Mesothelial cell of epicardium (in vitro differentiated cells): ENCODE measurements around the gene RFNG. TPM values are rescaled to one million over a fixed set of nuclear protein-coding genes. Genes with fewer than 3 reads are reported as not detected.
A peak's percentile ranks its signal among the peaks of the same experiment; 100 is the strongest.

Experiments used
- DNase-seq, 2 experiments: peaks; one replicate each; pipeline ENCODE4 v3.0.0; 2021; ENCODE audit warnings: low spot score in 2 of 2; ENCODE audit not compliant: unreplicated experiment in 2 of 2
- H3K27ac Mint-ChIP-seq: 2 replicates; pipeline ENCODE4 v1.8.0; 2021; ENCODE audit warnings: mixed read lengths
- H3K27me3 Mint-ChIP-seq: 2 replicates; pipeline ENCODE4 v1.8.0; 2021; ENCODE audit warnings: low read depth, mixed read lengths
- H3K36me3 Mint-ChIP-seq: 2 replicates; pipeline ENCODE4 v1.8.0; 2021; ENCODE audit warnings: mixed read lengths
- H3K4me1 Mint-ChIP-seq: 2 replicates; pipeline ENCODE4 v1.8.0; 2021; ENCODE audit warnings: mixed read lengths
- H3K4me3 Mint-ChIP-seq: 2 replicates; pipeline ENCODE4 v1.8.0; 2021; ENCODE audit warnings: mild to moderate bottlenecking, moderate library complexity, mixed read lengths
- H3K9me3 Mint-ChIP-seq: 2 replicates; pipeline ENCODE4 v1.8.0; 2021; ENCODE audit warnings: mixed read lengths
- total RNA-seq: library from RNA; stranded (reverse); gene quantifications from 3 replicates; pipeline ENCODE4 v1.2.1, GENCODE V29; 2021
- TF ChIP-seq, protein P1 (sequence below): fragments of 200-600 bp; sonication (generic); IDR thresholded peaks from one replicate; pipeline ENCODE4 v1.5.0; 2021; ENCODE audit warnings: antibody characterized with exemption; ENCODE audit not compliant: unreplicated experiment

RFNG gene
- total RNA-seq, 1 donor from 2014 or later = 57.3 TPM

DNA sequence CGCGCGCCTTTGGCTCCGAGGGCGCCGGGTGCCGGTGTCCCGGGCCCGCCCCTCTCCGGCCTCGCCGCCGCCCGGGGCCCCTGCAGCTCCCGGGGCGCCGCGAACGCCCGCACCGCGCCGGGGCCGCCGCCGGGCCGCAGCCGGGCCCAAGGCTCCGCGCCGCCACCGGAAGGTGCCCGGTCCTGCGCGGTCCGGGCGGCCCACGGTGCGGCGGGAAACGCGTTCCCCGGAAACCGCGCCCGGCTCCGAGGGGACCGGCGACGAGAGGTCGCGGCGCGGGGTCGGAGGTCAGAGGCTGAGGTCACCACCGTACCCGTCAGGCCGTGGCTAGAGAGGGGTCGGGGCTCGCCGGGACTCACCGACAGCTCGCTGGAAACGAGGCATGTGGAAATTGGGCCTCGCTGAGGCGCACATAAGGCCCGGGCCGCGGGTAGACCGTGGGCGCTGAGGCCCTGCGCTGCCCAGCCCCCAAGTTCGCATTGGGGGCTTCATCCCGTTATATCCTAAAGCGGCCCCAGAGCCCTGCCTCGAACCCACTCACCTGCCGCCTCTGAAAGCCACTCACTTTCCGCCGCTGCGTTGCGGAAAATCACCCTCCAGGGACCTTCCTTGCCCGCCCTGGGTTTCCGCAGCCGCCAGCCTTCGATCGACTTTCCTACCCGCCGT is 14.2 kb upstream of the RFNG start, which contains the start of gene DUS1L:
Gene DUS1L (minus strand): TSS at position 167 of the 666 bp plus-strand sequence. CDS start 745 bp downstream, outside the sequence.
- Mint-ChIP-seq H3K4me1 (no peaks in the 10 kb centered on the region), H3K9me3 (no peaks in the 10 kb centered on the region), H3K36me3 (no peaks in the 10 kb centered on the region), H3K27ac (peak within 1 kb of the TSS; percentile 81), H3K4me3 (peak within 1 kb of the TSS; percentile 71), H3K27me3 (peaks cover 3% of the 10 kb centered on the region)
- DNase-seq = no peak
- TF ChIP-seq, protein P1, sequence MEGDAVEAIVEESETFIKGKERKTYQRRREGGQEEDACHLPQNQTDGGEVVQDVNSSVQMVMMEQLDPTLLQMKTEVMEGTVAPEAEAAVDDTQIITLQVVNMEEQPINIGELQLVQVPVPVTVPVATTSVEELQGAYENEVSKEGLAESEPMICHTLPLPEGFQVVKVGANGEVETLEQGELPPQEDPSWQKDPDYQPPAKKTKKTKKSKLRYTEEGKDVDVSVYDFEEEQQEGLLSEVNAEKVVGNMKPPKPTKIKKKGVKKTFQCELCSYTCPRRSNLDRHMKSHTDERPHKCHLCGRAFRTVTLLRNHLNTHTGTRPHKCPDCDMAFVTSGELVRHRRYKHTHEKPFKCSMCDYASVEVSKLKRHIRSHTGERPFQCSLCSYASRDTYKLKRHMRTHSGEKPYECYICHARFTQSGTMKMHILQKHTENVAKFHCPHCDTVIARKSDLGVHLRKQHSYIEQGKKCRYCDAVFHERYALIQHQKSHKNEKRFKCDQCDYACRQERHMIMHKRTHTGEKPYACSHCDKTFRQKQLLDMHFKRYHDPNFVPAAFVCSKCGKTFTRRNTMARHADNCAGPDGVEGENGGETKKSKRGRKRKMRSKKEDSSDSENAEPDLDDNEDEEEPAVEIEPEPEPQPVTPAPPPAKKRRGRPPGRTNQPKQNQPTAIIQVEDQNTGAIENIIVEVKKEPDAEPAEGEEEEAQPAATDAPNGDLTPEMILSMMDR = no peak

DNA sequence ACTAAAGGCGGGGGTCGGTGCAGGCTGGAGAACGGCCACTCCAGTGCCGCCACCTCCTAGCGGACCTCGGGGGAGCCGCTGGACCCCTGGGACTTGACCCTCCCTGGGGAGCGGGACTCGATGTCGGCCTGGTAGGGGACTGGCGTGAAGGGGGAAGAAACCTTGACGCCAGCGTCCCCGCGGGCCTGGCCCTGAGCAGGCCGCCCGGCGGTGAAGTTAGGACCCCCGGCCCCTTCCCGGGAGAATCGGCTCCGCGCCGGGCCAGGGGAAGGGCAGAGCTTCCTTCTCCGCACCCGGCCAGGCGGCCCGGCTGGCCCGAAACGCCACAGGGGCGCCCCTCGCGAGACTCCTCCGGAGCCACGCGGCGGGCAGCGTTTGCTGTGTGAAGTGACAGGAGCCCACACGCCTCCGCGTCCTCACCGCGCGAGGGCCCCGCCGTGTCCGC is 13.6 kb upstream of the RFNG start:
- peak overlapping the region; percentile 64 for H3K4me3 Mint-ChIP-seq
- TF ChIP-seq, protein P1 = no peak
- no peak overlapping the region for H3K27ac Mint-ChIP-seq
- H3K36me3 Mint-ChIP-seq = peaks cover 1% of the 10 kb centered on the region
- no peaks in the 10 kb centered on the region for H3K4me1 Mint-ChIP-seq
- H3K27me3 Mint-ChIP-seq = no peaks in the 10 kb centered on the region
- no peaks in the 10 kb centered on the region for H3K9me3 Mint-ChIP-seq
- DNase-seq = no peak

DNA sequence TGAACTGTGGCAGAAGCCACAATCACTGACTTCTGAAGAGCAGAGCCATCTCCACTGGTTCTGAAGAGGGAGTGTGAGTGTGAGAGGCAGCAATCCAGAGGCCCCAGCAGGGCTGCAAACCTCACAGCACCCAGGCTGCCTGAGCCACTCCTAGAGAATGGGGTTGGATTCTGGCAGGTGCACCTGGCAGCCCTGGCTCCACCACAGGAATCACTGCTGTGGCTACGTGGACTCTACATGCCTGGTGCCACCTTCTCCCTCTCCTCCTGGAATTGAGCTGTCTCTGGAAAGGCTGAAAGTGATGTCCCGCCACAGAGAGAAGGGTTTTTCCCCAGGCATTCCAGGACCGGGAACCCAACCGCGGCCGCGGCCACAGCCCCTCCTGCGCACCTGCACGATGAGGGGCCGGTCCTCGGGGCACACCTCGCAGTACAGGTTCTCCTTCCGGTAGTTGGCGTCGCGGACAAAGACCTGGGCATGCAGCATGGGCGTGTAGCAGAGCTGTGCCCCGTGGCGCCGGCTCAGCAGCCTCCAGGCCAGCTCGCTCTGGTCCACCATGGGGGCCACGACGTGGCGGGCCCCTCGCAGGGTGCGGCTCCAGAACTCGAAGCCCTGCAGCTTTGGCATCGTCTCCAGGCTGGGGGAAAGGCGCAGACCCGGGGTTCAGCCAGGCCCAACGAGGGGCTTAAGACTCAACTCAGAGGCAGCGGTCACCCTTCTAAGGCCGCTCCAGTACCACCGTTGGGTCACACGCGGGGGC is 13.0 kb upstream of the RFNG start:
- peak overlapping the region; percentile 64 for H3K4me3 Mint-ChIP-seq
- no peaks in the 10 kb centered on the region for H3K27me3 Mint-ChIP-seq
- no peaks in the 10 kb centered on the region for H3K9me3 Mint-ChIP-seq
- TF ChIP-seq, protein P1 = no peak
- H3K4me1 Mint-ChIP-seq = no peaks in the 10 kb centered on the region
- DNase-seq = no peak
- H3K27ac Mint-ChIP-seq = no peak overlapping the region
- peaks cover 4% of the 10 kb centered on the region for H3K36me3 Mint-ChIP-seq

DNA sequence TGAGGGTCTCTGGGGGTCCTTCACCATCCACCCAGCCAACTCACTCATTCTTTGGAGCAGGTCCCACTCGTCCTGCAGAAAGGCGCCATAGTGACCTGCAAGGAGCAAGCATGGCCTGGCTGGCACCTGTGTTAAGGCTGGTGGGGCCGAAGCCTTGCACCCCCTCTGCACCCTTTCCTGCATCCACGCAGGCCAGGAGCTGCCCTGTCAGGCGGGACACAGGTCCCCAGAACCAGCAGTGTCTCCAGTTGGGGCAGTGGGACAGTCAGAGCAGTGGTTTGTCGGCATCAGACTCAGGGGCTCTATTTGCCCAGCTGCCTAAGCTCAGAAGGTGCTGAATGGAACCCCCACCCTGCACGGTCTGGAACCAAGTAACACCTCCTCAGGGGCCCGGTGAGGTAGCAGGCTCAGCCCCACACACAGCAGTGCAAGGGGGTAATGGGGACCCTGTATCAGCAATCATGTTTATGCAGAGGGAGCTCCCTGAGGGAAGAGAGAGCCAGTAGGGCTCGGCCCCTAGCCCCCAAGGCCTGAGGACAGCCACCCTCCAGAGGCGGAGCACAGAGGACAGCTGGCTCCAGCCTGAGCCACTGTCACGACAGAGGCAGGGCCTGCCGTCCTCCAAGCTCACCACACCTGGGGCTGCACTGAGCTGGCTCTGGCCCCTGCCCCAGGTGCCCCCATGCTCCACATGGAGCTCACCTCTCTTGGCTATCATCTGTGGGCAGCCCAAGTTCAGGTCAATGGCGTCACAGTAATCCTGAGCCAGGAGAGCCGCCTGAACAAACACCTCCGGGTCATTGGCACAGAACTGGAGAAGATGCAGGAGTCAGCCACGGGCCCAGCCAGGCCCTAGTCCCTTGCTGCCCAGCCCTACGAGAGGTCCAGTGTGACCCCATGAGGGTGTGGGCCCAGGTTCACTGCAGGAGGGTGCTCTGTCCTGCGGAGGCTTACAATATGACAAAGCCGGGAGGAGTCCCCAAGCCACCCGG is 12.1 kb upstream of the RFNG start:
- TF ChIP-seq, protein P1 = no peak
- no peaks in the 10 kb centered on the region for H3K4me1 Mint-ChIP-seq
- DNase-seq = no peak
- H3K9me3 Mint-ChIP-seq = no peaks in the 10 kb centered on the region
- peak overlapping the region; percentile 64 for H3K4me3 Mint-ChIP-seq
- no peaks in the 10 kb centered on the region for H3K27me3 Mint-ChIP-seq
- H3K27ac Mint-ChIP-seq = no peak overlapping the region
- H3K36me3 Mint-ChIP-seq = peaks cover 4% of the 10 kb centered on the region

DNA sequence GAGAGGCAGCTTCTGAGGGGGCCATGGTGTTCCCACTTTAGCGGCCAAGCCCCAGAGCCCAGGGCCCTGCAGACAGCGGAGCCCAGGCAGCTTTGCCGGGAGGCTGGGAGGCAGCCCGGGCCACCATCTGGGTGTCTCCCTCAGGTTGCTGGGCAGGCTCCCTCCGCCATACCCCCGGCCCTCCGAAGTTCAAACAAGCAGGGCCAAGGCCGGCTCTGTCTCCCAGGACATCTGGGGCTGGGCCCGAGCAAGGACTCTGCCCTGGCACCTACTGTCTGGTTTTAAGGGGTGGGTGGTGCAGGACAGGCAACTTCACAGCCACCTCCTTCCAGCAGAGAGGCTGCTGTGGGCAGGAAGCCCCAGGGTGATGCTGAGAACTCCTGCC is 11.4 kb upstream of the RFNG start:
- Mint-ChIP-seq H3K9me3 (no peaks in the 10 kb centered on the region), H3K4me3 (no peak overlapping the region), H3K27me3 (no peaks in the 10 kb centered on the region), H3K4me1 (no peaks in the 10 kb centered on the region), H3K36me3 (peaks cover 4% of the 10 kb centered on the region), H3K27ac (no peak overlapping the region)
- no peak for DNase-seq
- TF ChIP-seq, protein P1 = no peak
